GM19395 (cell line): ENCODE measurements around the gene SHMT1.
A peak's percentile ranks its signal among the peaks of the same experiment; 100 is the strongest.
"Not testable (repeated sequence)": the region's sequence is repeated elsewhere in the genome, so short reads cannot be mapped to it uniquely, and the experiment has no call there.

Source experiments
- ATAC-seq: cut with Tn5 transposase; IDR thresholded peaks from one replicate; pipeline ENCODE4 v1.9.1; 2021; ENCODE audit warnings: mild to moderate bottlenecking, moderate library complexity; ENCODE audit not compliant: unreplicated experiment

SHMT1 gene

GRCh38 chr17:18378614-18379013 lies 15.3 kb upstream of the SHMT1 start:
- ATAC-seq, result not testable (repeated sequence)

GRCh38 chr17:18378205-18378505 lies 14.8 kb upstream of the SHMT1 start:
- no peak for ATAC-seq

- no peak for ATAC-seq
These were observed 14.3 kb upstream of the SHMT1 start, which contains the start of gene EVPLL for GRCh38 chr17:18377437-18378204. Gene EVPLL (plus strand): TSS chr17:18377778. CDS start chr17:18380938, 3,160 bp downstream.

GRCh38 chr17:18374216-18374615 lies 10.9 kb upstream of the SHMT1 start:
- ATAC-seq, result no peak

GRCh38 chr17:18373181-18373580 lies 9.8 kb upstream of the SHMT1 start:
- ATAC-seq, result not testable (repeated sequence)

- no peak for ATAC-seq
These were observed 8.1 kb upstream of the SHMT1 start for GRCh38 chr17:18371455-18371854.

- ATAC-seq, result no peak
These were observed 7.4 kb upstream of the SHMT1 start for GRCh38 chr17:18370761-18371160.

GRCh38 chr17:18368946-18369345 lies 5.6 kb upstream of the SHMT1 start:
- no peak for ATAC-seq

- no peak for ATAC-seq
These were observed 816 bp upstream of the SHMT1 start for GRCh38 chr17:18364166-18364565.

GRCh38 chr17:18362698-18363100 lies 651 bp downstream of the SHMT1 start:
- ATAC-seq, result peak; percentile 15

GRCh38 chr17:18361837-18362697 lies 1.3 kb downstream of the SHMT1 start:
- no peak for ATAC-seq

GRCh38 chr17:18360518-18360917 lies 2.8 kb downstream of the SHMT1 start:
- no peak for ATAC-seq

GRCh38 chr17:18356624-18357023 lies 6.7 kb downstream of the SHMT1 start:
- no peak for ATAC-seq

GRCh38 chr17:18353541-18353940 lies 9.8 kb downstream of the SHMT1 start:
- no peak for ATAC-seq

- no peak for ATAC-seq
These were observed 19.3 kb downstream of the SHMT1 start for GRCh38 chr17:18344021-18344420.

GRCh38 chr17:18339933-18340332 lies 23.4 kb downstream of the SHMT1 start:
- ATAC-seq, result no peak

GRCh38 chr17:18338158-18338557 lies 25.2 kb downstream of the SHMT1 start:
- ATAC-seq, result not testable (repeated sequence)

GRCh38 chr17:18332909-18333489 lies 30.4 kb downstream of the SHMT1 start:
- no peak for ATAC-seq

- no peak for ATAC-seq
These were observed 31.5 kb downstream of the SHMT1 start for GRCh38 chr17:18331879-18332278.

- no peak for ATAC-seq
These were observed 34.6 kb downstream of the SHMT1 start for GRCh38 chr17:18328643-18329204.

GRCh38 chr17:18327556-18327955 lies 35.8 kb downstream of the SHMT1 start:
- ATAC-seq, result no peak
